ENCODE measurements around the gene HIVEP3. TPM values are rescaled to one million over a fixed set of nuclear protein-coding genes. Genes with fewer than 3 reads are reported as not detected.

HIVEP3 gene
- total RNA-seq, 2 donors from 2014 or later, result 0.13 to 0.99 TPM

- H3K9me3 ChIP-seq (ENCODE audit: control insufficient read depth, low read length), result no peaks in the 10 kb centered on the region
- DNase-seq, result no peak
- Mint-ChIP-seq H3K27ac (no peak overlapping the region), H3K27me3 (ENCODE audit: insufficient read depth) (no peaks in the 10 kb centered on the region), H3K4me3 (no peak overlapping the region), H3K9me3 (no peaks in the 10 kb centered on the region), H3K36me3 (ENCODE audit: low read depth) (no peaks in the 10 kb centered on the region), H3K4me1 (no peaks in the 10 kb centered on the region)
- no peak overlapping the region for H3K9ac ChIP-seq (ENCODE audit: extremely low read depth, low read length, poor library complexity, severe bottlenecking)
- no peak overlapping the region for H3K4me3 ChIP-seq (ENCODE audit: low read length)
- no peak for TF ChIP-seq CTCF (conservative IDR thresholded peaks at IDR 0.05)
- no peaks in the 10 kb centered on the region for H3K27me3 ChIP-seq (ENCODE audit: control insufficient read depth, insufficient read depth, low read length, poor library complexity, severe bottlenecking)
- H3K27ac ChIP-seq (ENCODE audit: low read depth, low read length), result no peak overlapping the region
- 86 to 100% methylated on average over 2 of the region's 2 CpGs for WGBS, 2 experiments (ENCODE audit: insufficient coverage in 1 of 2, insufficient read length in 1 of 2)
- H3K36me3 ChIP-seq (ENCODE audit: control insufficient read depth, insufficient read depth, low read length), result no peaks in the 10 kb centered on the region
- H3K4me1 ChIP-seq (ENCODE audit: control insufficient read depth, insufficient read depth, low read length), result no peaks in the 10 kb centered on the region
Observed at GRCh38 chr1:41774471-41774990, 144.2 kb downstream of the HIVEP3 start.

GRCh38 chr1:41773842-41774241 is 144.9 kb downstream of the HIVEP3 start:
- Histone ChIP-seq H3K4me1 (ENCODE audit: control insufficient read depth, insufficient read depth, low read length) (no peaks in the 10 kb centered on the region), H3K27ac (ENCODE audit: low read depth, low read length) (no peak overlapping the region), H3K27me3 (ENCODE audit: control insufficient read depth, insufficient read depth, low read length, poor library complexity, severe bottlenecking) (no peaks in the 10 kb centered on the region), H3K9ac (ENCODE audit: extremely low read depth, low read length, poor library complexity, severe bottlenecking) (no peak overlapping the region), H3K4me3 (ENCODE audit: low read length) (no peak overlapping the region), H3K36me3 (ENCODE audit: control insufficient read depth, insufficient read depth, low read length) (no peaks in the 10 kb centered on the region), H3K9me3 (ENCODE audit: control insufficient read depth, low read length) (no peaks in the 10 kb centered on the region)
- Mint-ChIP-seq H3K27me3 (ENCODE audit: insufficient read depth) (no peaks in the 10 kb centered on the region), H3K36me3 (ENCODE audit: low read depth) (no peaks in the 10 kb centered on the region), H3K4me3 (no peak overlapping the region), H3K27ac (no peak overlapping the region), H3K9me3 (no peaks in the 10 kb centered on the region), H3K4me1 (no peaks in the 10 kb centered on the region)
- no peak for DNase-seq
- no peak for TF ChIP-seq CTCF (conservative IDR thresholded peaks at IDR 0.05)
- 88% methylated on average over 3 of the region's 3 CpGs; no CpG with 5 or more reads in 1 of the 2 experiments for WGBS, 2 experiments (ENCODE audit: insufficient coverage in 1 of 2, insufficient read length in 1 of 2)

- no peaks in the 10 kb centered on the region for H3K27me3 Mint-ChIP-seq (ENCODE audit: insufficient read depth)
- no peak for TF ChIP-seq CTCF (conservative IDR thresholded peaks at IDR 0.05)
- H3K9me3 ChIP-seq (ENCODE audit: control insufficient read depth, low read length), result no peaks in the 10 kb centered on the region
- no peak overlapping the region for H3K27ac Mint-ChIP-seq
- H3K4me1 ChIP-seq (ENCODE audit: control insufficient read depth, insufficient read depth, low read length), result no peaks in the 10 kb centered on the region
- 85 to 92% methylated on average over 5 of the region's 5 CpGs for WGBS, 2 experiments (ENCODE audit: insufficient coverage in 1 of 2, insufficient read length in 1 of 2)
- no peak for DNase-seq
- no peak overlapping the region for H3K4me3 ChIP-seq (ENCODE audit: low read length)
- no peaks in the 10 kb centered on the region for H3K4me1 Mint-ChIP-seq
- no peaks in the 10 kb centered on the region for H3K27me3 ChIP-seq (ENCODE audit: control insufficient read depth, insufficient read depth, low read length, poor library complexity, severe bottlenecking)
- no peaks in the 10 kb centered on the region for H3K9me3 Mint-ChIP-seq
- no peaks in the 10 kb centered on the region for H3K36me3 Mint-ChIP-seq (ENCODE audit: low read depth)
- no peak overlapping the region for H3K27ac ChIP-seq (ENCODE audit: low read depth, low read length)
- no peak overlapping the region for H3K4me3 Mint-ChIP-seq
- no peaks in the 10 kb centered on the region for H3K36me3 ChIP-seq (ENCODE audit: control insufficient read depth, insufficient read depth, low read length)
- no peak overlapping the region for H3K9ac ChIP-seq (ENCODE audit: extremely low read depth, low read length, poor library complexity, severe bottlenecking)
Observed at GRCh38 chr1:41773144-41773591, 145.6 kb downstream of the HIVEP3 start.
